KMS-11 (cell line): ENCODE measurements around the gene MOV10.

Experiments used
- H2AFZ ChIP-seq: fragments of 200-600 bp; sonication (generic); 2 replicates; pipeline ENCODE4 v1.6.1; 2016; ENCODE audit warnings: antibody characterized with exemption, mixed run types, low read depth
- H3K27ac ChIP-seq: fragments of 200-600 bp; sonication (generic); 2 replicates; pipeline ENCODE4 v1.6.1; 2016; ENCODE audit warnings: mild to moderate bottlenecking, mixed run types
- H3K27me3 ChIP-seq: fragments of 200-600 bp; sonication (generic); 2 replicates; pipeline ENCODE4 v1.6.1; 2017; ENCODE audit warnings: mild to moderate bottlenecking, low read depth, mixed run types, moderate library complexity; ENCODE audit not compliant: insufficient read depth
- H3K36me3 ChIP-seq: fragments of 200-600 bp; sonication (generic); 2 replicates; pipeline ENCODE4 v1.6.1; 2017; ENCODE audit warnings: mild to moderate bottlenecking, mixed run types; ENCODE audit not compliant: insufficient read depth
- H3K4me1 ChIP-seq: fragments of 200-600 bp; sonication (generic); 2 replicates; pipeline ENCODE4 v1.6.1; 2016; ENCODE audit warnings: mild to moderate bottlenecking, low read depth, mixed run types; ENCODE audit not compliant: poor library complexity, severe bottlenecking
- H3K4me2 ChIP-seq: fragments of 200-600 bp; sonication (generic); 2 replicates; pipeline ENCODE4 v1.7.0; 2016; ENCODE audit warnings: mild to moderate bottlenecking, mixed run types
- H3K4me3 ChIP-seq: fragments of 200-600 bp; sonication (generic); IDR thresholded peaks from 2 replicates; pipeline ENCODE4 v1.6.1; 2017; ENCODE audit warnings: low read depth, low read length, mixed read lengths; ENCODE audit not compliant: insufficient read depth
- H3K79me2 ChIP-seq: fragments of 200-600 bp; sonication (generic); 2 replicates; pipeline ENCODE4 v1.6.1; 2016; ENCODE audit warnings: low read depth, mixed run types; ENCODE audit not compliant: insufficient read depth
- H3K9ac ChIP-seq: fragments of 200-600 bp; sonication (generic); 2 replicates; pipeline ENCODE4 v1.6.1; 2016; ENCODE audit warnings: mild to moderate bottlenecking, mixed run types
- H4K20me1 ChIP-seq: fragments of 200-600 bp; sonication (generic); 2 replicates; pipeline ENCODE4 v1.6.1; 2016; ENCODE audit warnings: mild to moderate bottlenecking, mixed run types; ENCODE audit not compliant: insufficient read depth
- CTCF ChIP-seq: fragments of 200-600 bp; sonication (generic); conservative IDR thresholded peaks from 2 replicates; pipeline ENCODE4 v1.6.1; 2017; ENCODE audit warnings: low read depth, mild to moderate bottlenecking, antibody characterized with exemption, low read length, moderate library complexity, mixed read lengths

Gene MOV10

DNA sequence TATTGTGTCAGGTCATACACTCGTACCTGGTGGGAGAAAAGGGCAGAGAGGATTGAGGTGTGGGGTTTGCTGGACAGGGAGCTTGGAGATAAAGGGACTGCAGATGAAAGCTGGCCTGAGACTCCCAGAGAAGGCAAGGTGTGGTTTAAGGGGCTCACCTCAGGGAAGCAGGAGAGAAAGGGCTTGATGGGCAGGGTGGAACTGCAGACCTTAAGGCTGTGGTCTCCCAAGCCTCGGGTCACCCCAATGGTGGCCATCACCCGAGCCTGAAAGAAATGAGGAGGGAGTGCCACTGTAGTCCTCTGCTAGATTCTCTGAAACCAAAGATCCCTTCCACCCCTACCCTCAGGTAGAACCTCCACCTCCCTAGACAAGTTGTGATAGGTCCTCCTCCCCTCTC lies 36.1 kb downstream of the MOV10 start:
- Histone ChIP-seq H2AFZ (no peak overlapping the region), H3K27me3 (peaks cover 3% of the 10 kb centered on the region; the same call in 1 of the 2 replicates), H3K4me1 (no peaks in the 10 kb centered on the region), H4K20me1 (no peaks in the 10 kb centered on the region), H3K36me3 (no peaks in the 10 kb centered on the region), H3K27ac (no peak overlapping the region), H3K9ac (no peak overlapping the region), H3K4me3 (no peak overlapping the region), H3K79me2 (0 out of 2 replicates have a peak, but pooled peaks cover 2% of the 10 kb centered on the region), H3K4me2 (no peak overlapping the region)
- TF ChIP-seq CTCF: no peak

DNA sequence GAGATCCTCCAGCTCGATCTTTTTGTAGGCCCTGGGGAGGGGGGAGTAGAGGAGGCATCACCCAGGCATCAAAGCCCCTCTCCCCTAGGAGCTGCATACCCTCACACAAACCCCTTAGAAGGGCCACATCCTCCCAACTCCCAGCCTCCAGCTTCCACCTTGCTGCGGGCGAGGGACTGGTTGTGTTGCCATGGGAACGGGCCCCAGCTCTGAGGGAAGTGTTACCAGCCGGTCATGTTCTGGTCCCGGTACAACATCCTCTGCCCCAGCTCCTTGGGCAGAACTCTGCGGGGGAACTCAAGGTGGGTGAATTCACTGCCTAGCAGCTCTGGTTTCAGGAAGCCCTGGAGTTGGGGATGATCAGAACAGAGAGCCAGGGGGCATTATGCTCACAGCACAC lies 36.6 kb downstream of the MOV10 start:
- TF ChIP-seq CTCF: no peak
- Histone ChIP-seq H3K27me3 (peaks cover 3% of the 10 kb centered on the region; the same call in 1 of the 2 replicates), H3K36me3 (no peaks in the 10 kb centered on the region), H3K79me2 (no peaks in the 10 kb centered on the region), H3K4me2 (no peak overlapping the region), H3K27ac (no peak overlapping the region), H3K4me1 (no peaks in the 10 kb centered on the region), H3K4me3 (no peak overlapping the region), H2AFZ (no peak overlapping the region), H3K9ac (no peak overlapping the region), H4K20me1 (no peaks in the 10 kb centered on the region)

- no peaks in the 10 kb centered on the region for H4K20me1 ChIP-seq
- no peak overlapping the region for H3K27ac ChIP-seq
- H3K9ac ChIP-seq: no peak overlapping the region
- peaks cover 3% of the 10 kb centered on the region; the same call in 1 of the 2 replicates for H3K27me3 ChIP-seq
- no peak for TF ChIP-seq CTCF
- no peak overlapping the region for H3K4me2 ChIP-seq
- H3K4me3 ChIP-seq: no peak overlapping the region
- H3K4me1 ChIP-seq: no peaks in the 10 kb centered on the region
- no peaks in the 10 kb centered on the region for H3K79me2 ChIP-seq
- no peaks in the 10 kb centered on the region for H3K36me3 ChIP-seq
- no peak overlapping the region for H2AFZ ChIP-seq
Measured at GRCh38 chr1:112711670-112712069, 37.2 kb downstream of the MOV10 start.

DNA sequence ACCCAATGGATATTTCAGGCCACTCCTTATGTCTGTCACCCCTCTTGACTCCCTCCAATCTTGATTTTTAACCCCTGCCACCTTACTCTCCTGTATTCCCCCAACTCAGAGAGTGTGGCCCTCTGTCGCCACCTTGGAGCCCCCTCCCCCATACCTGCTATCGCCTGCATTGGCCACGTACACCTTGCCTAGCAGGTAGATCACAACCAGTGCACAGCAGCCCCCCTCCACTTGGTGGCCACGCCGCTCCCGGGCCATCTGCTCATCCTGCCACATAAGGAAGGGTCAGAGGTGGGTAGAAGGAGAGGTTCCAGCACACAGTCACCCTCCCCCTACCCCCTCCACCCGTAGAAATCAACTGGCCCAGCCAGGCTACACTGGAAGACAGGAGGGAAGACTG lies 37.7 kb downstream of the MOV10 start:
- H3K4me1 ChIP-seq: no peaks in the 10 kb centered on the region
- no peaks in the 10 kb centered on the region for H3K36me3 ChIP-seq
- H3K27ac ChIP-seq: no peak overlapping the region
- no peaks in the 10 kb centered on the region for H3K79me2 ChIP-seq
- no peak overlapping the region for H3K4me3 ChIP-seq
- no peak for TF ChIP-seq CTCF
- H2AFZ ChIP-seq: no peak overlapping the region
- no peak overlapping the region for H3K9ac ChIP-seq
- H3K27me3 ChIP-seq: peaks cover 3% of the 10 kb centered on the region; the same call in 1 of the 2 replicates
- no peaks in the 10 kb centered on the region for H4K20me1 ChIP-seq
- H3K4me2 ChIP-seq: no peak overlapping the region
